ENCODE results near the gene OTUD6A.
A peak's percentile ranks its signal among the peaks of the same experiment; 100 is the strongest.
"Not testable (repeated sequence)": the region's sequence is repeated elsewhere in the genome, so short reads cannot be mapped to it uniquely, and the experiment has no call there.

Gene OTUD6A

DNA sequence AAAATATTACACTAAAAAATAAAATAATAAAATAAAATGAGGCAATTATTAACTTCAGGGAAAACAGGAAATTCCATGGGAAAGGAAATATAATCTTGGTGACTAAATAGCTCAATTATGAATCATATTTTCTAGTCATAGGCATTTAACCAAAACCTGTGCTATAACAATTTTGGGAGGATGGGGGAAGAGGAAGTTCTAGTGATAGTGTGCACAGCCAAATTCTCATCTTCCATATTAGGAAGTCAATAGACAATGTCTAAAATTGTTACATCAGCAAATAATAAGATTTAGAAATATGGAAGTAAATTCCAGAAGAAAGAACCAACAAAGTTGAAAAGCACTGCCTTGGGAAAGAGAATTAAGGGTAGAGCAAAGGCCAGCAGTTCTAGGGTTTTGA is 15.3 kb upstream of the OTUD6A start:
- no peak for DNase-seq (ENCODE audit: low read depth, low spot score)

DNA sequence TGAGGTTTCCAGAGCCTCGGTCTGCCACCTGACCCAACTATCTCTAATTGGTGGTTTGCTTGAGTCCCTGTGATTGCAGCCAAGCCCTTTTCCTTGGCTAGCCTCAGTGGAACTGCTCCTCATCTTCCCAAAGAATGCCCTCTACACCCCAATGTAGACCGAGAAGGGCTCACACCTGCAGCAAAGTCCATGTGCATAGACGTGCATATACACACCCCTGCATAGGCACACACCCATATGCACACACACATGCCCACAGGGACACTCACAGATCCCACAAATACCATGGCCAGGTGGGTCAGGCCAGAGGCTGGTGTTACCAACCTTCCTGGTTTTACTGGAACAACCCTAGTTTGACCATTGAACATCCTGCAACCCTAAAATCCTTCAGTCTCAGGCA is 12.9 kb upstream of the OTUD6A start:
- no peak for DNase-seq (ENCODE audit: low read depth, low spot score)

DNA sequence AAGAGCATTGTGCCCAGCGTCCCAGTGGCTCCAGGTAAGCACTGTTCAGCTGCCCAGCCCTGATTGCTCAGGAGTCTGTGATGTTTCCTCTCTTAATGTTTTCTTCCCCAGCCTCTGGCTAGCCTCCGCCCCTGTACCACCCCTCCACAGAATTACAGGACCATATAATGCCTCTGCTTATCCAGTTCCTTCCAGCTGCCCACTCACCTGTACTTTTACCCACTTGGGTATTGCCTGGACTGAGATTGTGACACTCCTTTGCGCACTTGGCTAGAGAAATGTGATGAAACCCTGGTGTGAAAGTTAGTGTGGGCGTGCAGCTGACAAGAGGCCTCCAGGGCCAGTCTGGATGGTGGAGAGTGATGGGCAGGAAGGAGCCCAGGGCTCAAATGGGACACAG is 12.3 kb upstream of the OTUD6A start, which contains the start of gene AWAT2:
AWAT2 (minus strand) TSS at position 14 of the 400 bp plus-strand sequence; CDS start at position 8, 6 bp downstream.
- no peak for DNase-seq (ENCODE audit: low read depth, low spot score)

DNA sequence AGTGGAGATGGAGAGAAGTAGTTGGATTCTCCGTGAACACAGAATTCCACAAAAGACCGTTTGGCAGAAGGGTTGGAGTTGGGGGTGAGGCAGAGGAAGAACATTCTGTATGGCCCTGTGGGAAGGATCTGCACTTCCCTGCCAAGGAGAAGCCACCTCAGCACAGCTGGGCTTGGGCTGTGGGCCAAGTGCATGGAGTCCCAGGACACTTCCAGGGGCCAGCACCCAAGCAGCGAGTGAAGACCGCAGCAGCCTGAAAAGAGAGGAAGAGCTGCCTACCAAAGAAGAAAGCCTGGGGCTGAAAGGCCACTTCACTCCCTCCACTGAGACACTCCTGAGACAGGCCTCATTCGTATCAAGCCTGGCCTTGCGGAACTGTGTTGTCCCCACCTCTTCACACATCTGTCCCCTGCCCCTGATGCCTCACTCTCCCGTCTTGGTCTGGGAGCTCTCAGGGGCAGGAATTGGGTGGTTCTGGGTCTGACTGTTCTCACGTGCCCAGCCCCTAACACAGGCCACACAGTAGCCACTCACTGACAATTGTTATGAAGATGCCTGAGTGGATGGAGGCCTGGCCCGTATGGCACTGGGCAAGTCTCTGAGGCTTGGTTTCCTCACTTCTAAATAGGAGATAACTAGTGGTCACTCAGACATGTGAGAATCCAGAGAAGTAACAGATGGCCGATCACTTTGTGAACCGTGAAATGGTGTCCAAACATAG is 9.2 kb upstream of the OTUD6A start:
- DNase-seq (ENCODE audit: low read depth, low spot score), result no peak

DNA sequence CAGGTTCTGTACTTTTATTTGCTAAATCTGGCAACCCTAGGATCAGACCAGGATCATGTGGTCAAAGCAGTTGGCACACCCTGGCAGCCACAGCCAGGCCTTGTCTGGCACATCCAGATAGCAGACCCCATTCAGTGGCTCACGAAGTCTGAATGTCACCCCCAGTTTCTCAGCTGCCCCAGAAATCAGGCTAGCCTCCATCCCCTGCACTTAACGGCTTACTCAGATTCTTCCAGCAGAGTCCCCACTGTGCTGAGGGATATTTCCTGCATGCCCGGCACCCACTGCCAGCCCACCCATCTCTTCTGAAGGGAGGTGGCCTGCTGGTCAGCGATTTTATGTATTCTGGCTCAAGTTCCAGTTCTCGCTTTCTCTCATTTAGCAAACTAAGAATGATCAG is 7.9 kb upstream of the OTUD6A start:
- no peak for DNase-seq (ENCODE audit: low read depth, low spot score)

DNA sequence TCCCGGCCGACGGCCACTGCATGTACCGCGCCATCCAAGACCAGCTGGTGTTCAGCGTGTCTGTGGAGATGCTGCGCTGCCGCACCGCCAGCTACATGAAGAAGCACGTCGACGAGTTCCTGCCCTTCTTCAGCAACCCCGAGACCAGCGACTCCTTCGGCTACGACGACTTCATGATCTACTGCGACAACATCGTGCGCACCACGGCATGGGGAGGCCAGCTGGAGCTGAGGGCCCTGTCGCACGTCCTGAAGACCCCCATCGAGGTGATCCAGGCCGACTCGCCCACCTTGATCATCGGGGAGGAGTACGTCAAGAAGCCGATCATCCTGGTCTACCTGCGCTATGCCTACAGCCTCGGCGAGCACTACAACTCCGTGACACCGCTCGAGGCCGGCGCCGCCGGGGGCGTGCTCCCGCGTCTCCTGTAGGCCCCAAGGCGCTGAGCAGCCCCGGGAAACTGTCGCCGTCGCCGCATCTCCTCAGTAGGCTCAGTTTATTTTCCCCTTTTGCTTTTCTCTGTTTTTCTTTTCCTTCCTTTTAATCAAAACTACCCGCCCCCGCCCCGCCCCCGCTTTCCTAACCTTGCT is 799 bp downstream of the OTUD6A start:
- DNase-seq (ENCODE audit: low read depth, low spot score), result no peak

DNA sequence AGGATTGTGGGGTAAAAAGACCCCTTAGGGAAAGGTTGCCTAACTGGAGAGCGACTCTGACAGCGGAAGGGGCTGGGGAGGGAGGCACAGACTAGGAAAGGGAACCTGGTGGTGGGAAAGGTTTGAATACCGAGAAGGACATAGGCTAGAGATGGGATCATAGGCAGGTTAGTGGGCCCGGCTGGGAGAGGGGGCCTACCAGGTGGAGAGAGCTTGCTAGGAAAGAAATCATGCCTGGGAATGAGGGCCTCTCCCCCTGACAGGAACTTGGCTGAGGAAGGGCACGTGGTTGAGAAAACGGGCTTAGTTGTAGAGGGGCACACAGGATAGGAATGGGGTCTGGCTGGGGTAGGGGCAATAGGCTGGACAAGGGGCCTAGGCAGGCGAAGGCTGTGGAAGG is 4.4 kb downstream of the OTUD6A start:
- DNase-seq (ENCODE audit: low read depth, low spot score), result no peak

DNA sequence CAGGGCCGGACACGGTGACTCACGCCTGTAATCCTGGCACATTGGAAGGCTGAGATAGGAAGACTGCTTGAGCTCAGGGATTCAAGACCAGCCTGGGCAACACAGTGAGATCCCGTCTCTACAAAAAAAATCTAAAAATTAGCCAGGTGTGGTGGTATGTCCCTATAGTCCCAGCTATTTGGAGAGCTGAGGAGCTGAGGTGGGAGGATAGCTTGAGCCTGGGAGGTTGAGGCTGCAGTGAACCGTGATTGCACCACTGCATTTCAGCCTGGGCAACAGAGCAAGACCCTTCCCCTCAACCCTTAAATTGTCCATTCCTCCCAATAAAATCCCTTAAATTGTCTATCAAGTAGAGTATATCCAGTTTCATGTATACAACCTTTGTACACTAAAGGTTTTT is 17.0 kb downstream of the OTUD6A start:
- no peak for DNase-seq (ENCODE audit: low read depth, low spot score)

DNA sequence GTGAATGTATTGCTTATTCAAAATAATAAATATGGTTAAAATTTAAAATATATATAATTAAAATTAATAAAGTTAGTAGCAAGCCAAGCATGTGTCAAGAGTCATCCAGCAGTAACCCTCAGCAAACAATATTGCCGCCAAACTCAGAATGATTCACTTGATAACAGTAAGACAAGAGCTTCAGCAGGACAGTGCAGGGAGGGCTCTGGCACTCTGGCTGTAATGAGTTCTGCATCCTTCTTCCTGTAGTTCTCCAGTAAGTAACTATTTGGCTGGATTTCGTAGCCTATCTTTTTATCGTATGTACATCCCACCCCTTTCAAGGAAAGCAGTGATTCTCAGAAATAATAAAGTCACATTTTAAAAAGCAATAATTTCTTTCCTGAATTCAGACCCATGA is 17.6 kb downstream of the OTUD6A start:
- no peak for DNase-seq (ENCODE audit: low read depth, low spot score)

DNA sequence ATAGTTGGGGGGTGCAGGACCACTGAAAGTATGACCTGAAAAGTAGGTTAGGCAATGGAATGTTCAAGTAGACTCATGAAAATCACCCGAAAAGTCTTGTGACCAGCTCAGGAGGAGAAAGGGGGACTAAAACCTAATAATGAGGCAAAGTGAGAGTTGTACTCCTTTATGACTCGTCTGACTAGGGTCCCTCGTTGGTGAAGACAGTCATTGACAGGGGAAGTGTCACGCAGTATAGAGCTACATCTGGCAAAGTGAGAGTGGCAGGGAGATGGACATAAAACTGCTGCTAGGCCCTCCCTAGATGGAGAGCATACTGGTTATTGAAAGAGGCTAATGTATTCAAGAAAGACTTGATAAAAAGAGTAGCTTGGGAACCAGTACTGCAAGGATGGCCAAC is 20.5 kb downstream of the OTUD6A start:
- no peak for DNase-seq (ENCODE audit: low read depth, low spot score)

DNA sequence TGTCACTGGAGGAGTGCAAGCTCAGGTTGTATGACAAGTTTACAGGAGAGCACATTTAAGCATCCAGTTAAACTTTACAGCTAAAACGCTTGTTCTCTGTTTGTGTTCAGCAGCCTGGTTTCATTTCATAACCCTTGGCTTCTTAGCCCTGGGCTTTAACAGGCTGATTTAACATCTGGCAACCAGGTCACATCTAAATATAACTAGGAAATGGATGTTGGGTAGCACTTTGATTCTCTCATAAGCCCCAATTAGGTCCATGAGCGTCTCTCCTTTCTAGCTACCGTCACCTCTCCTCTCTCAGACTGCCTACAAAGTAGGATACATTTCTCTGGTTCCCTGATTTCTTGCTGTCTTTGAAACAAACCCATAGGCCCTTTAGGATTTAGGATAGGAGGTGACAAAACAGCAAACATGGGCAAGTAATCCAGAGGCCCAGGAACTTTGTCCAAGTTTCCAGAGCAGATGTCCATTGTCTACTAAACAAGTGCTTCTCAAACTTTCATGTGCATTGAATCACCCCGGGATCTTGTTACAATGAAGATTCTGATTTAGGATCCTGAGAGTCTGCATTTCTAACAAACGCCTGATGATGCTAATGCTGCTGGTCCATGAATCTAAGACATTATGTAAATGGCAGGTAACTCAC is 22.5 kb downstream of the OTUD6A start:
- DNase-seq (ENCODE audit: low read depth, low spot score), result no peak

DNA sequence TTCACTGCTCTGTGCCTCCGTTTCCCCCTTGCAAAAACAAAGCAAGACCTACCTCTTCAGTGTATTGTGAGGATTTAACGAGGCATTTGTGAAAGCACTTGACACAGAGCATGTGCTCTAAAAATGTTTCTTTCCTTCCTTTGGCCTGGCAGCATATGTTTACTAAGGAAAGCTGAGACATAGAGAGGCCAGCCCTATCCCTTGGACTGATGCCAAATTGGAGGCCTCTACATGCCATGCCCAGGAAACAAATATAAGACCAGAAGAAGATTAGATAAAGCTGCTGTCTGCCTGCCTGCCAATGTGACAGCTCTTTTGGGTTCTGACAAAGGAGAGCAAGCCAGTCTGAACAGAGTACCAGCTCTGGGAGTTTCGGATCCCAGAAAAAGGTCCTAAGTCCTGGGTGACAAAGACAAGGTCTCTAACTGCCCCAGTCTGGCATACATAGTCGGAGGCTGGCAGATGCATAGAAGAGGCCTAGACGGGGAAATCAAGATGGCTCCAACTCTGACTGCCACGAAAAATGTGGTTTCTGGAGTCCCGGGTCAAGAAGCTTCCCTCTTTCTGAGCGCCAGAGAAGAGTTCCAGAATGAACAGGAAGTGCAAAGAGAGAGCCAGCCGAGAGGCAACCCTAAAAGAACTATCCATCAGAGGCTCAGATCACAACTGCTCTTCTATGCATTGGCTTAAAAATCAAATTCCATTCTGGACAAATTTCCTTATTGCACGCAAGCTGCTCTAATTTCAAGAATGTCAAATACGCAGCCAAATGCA is 25.8 kb downstream of the OTUD6A start:
- no peak for DNase-seq (ENCODE audit: low read depth, low spot score)

DNA sequence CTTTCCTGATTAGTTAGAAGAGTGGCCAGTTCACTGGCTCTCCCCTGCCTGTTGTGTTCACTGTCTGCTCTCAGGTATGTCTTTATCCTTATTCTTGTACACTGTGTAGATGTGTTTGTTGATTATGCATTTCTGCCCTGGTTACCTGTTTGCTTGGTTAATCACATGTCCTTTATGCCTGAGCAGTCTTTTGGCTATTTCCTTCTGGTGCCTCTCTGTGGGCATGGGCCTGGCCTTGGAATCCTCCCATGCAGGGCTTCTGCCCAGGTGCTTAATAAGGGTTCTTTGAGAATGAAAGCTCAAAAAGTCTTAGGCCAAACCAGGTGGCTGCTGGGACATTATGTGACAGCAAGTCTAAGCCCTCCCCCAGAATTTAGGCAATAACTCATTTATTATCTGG is 26.5 kb downstream of the OTUD6A start:
- no peak for DNase-seq (ENCODE audit: low read depth, low spot score)

DNA sequence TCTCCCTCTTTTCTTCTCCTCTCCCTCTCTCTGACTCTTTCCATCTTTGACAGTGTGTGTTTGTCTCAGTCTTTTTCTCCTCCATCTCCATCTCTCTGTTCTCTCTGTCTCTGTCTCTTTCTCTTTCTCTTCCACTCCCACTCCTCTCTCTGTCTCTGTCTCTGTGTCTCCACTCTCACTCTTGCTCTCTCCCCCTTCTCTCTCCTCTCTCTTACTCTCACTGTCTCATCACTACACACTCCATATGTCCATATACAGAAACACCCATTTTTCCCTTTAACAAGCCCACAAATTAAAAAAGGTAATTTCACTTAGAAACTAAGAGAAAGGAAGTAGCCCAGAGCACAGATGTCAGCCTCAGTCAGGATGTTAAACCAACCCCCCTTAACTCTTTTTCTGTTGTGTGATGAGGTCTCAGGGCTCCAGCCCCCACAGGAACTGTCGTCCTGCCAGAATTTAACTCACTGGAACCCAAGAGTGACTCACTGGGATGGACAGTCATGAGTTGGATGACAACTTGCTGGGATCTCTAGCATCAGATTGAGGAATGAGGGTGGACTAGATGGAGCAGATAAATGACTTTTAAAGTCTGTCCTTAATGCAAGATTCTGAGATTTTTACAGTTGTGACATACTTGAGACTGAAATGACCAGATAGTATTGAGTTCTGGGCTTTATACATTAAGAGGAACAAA is 27.5 kb downstream of the OTUD6A start:
- DNase-seq (ENCODE audit: low read depth, low spot score), result no peak

DNA sequence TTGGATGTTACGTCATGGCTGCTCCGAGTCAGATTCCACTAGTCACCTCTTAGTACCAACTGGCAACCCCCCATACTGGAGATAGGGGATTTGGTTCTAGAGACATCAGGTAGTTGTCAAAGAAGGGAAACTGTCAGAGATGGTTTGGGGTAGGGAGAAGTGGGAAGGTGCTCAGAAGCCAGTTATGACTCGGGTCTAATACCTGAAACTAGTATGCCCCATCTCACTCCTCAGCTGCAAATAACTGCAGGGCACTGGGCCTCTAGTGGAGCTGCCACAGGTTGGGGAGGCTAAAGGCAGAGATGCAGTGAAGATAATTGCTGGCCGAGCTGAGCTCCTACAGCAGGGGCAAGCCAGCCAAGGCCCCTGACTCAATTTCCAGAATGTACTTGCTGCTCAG is 30.0 kb downstream of the OTUD6A start:
- no peak for DNase-seq (ENCODE audit: low read depth, low spot score)

DNA sequence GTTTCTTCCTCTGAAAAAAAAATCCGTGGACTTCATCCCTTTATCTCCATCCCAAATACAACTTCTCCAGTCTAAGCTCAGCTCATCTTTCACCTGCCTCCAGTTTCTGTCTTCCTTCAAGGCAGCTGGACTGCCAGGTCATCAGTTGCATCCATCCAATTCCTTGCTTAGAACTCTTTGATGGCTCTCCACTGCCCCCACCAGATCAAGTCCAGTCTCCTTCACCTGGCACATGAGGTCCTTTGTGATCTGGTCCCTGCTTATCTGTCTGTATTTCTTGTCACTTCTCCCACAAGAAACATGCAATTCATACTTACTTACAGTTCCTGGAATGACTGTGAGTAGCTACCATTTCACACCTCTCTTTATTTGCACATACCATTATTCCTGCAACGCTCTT is 33.8 kb downstream of the OTUD6A start:
- DNase-seq (ENCODE audit: low read depth, low spot score), result peak; percentile 48

DNA sequence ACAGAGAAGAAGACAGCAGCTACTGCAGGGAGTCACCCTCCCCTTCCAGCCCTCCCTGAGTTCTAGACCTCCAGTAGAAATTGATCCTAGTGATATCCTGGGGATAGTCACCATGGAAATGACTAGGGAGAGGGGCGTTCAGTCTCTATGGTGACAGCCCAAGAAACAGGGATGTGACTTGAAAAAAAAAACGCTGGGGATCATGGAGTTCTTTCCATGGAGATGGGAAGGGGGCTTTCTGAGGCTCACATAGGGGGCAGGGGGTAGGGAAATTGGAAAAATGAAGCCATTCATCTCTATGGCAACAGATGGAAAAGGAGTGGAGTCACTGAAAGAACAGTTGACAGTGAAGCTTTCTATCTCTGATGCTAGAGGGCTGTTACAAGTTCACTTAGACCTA is 43.0 kb downstream of the OTUD6A start:
- DNase-seq (ENCODE audit: low read depth, low spot score), result no peak

DNA sequence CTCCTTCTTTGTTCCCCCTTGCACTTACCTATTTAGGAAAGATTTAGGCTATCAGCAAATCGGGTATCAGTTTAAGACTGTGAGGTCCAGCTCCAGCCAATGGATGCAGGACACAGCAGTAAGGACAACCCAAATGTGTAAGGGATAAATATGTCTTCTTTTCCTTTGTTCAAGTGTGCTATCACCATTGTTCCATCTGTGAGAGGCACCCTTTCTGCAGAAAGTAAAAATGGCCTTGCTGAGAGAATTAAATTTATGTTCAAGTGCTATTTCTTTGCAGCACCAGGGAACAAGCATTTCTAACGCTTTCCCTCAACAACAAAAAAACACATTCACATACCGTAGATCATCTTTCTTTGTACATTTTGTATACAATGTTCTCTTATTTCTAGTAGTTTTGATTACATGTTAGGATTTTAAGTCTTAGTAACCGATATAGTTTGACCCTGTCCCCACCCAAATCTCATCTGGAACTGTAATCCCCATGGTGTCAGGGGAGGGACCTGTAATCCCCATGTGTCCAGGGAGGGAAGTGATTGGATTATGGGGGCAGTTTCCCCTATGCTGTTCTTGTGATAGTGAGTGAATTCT is 49.3 kb downstream of the OTUD6A start:
- not testable (repeated sequence) for DNase-seq (ENCODE audit: low read depth, low spot score)
